IPS-18c (cell line): Measurements from ENCODE around the gene AGBL5.
A peak's percentile ranks its signal among the peaks of the same experiment; 100 is the strongest.
"Not testable (repeated sequence)": the region's sequence is repeated elsewhere in the genome, so short reads cannot be mapped to it uniquely, and the experiment has no call there.

ENCODE experiments used
- H3K4me3 ChIP-seq: 2 replicates; pipeline ENCODE4 v1.7.0; 2013; ENCODE audit warnings: low read depth, mild to moderate bottlenecking, low read length, moderate library complexity; ENCODE audit not compliant: insufficient read depth
- H3K9me3 ChIP-seq: one replicate; pipeline ENCODE4 v1.6.1; 2013; ENCODE audit warnings: mild to moderate bottlenecking, low read length, moderate library complexity; ENCODE audit not compliant: control insufficient read depth, insufficient read depth

The AGBL5 gene

GRCh38 chr2:27069961-27070618, 18.6 kb downstream of the AGBL5 start:
- Histone ChIP-seq H3K4me3 (peak overlapping the region; percentile 99), H3K9me3 (no peaks in the 10 kb centered on the region)

- H3K9me3 ChIP-seq: no peaks in the 10 kb centered on the region
- peak overlapping the region; percentile 99 for H3K4me3 ChIP-seq
Measured at GRCh38 chr2:27070653-27071276, 19.3 kb downstream of the AGBL5 start.

GRCh38 chr2:27071277-27071989, 20.0 kb downstream of the AGBL5 start, which contains the start of gene OST4:
OST4 (minus strand) TSS chr2:27071654.
- Histone ChIP-seq H3K9me3 (no peaks in the 10 kb centered on the region), H3K4me3 (peak within 1 kb of the TSS; percentile 99)

GRCh38 chr2:27071990-27072830, 20.7 kb downstream of the AGBL5 start:
- peak overlapping the region; percentile 84 for H3K4me3 ChIP-seq
- H3K9me3 ChIP-seq: no peaks in the 10 kb centered on the region

GRCh38 chr2:27072920-27073319, 21.5 kb downstream of the AGBL5 start:
- H3K9me3 ChIP-seq: no peaks in the 10 kb centered on the region
- H3K4me3 ChIP-seq: peak overlapping the region; percentile 84; the same call in 1 of the 2 replicates

- H3K4me3 ChIP-seq: no peak overlapping the region
- no peaks in the 10 kb centered on the region for H3K9me3 ChIP-seq
Measured at GRCh38 chr2:27073782-27074181, 22.3 kb downstream of the AGBL5 start.

- H3K4me3 ChIP-seq: no peak overlapping the region
- H3K9me3 ChIP-seq: no peaks in the 10 kb centered on the region
Measured at GRCh38 chr2:27074738-27075565, 23.5 kb downstream of the AGBL5 start.

- not testable (repeated sequence) for H3K4me3 ChIP-seq, H3K9me3 ChIP-seq
Measured at GRCh38 chr2:27075566-27075871, 24.1 kb downstream of the AGBL5 start.

GRCh38 chr2:27076323-27076722, 24.9 kb downstream of the AGBL5 start:
- H3K9me3 ChIP-seq: no peaks in the 10 kb centered on the region
- H3K4me3 ChIP-seq: no peak overlapping the region

GRCh38 chr2:27077231-27077630, 25.8 kb downstream of the AGBL5 start:
- Histone ChIP-seq H3K4me3 (no peak overlapping the region), H3K9me3 (no peaks in the 10 kb centered on the region)

GRCh38 chr2:27078267-27079194, 27.1 kb downstream of the AGBL5 start, which contains the start of gene EMILIN1:
EMILIN1 (plus strand) TSS chr2:27078615; CDS start chr2:27079066, 451 bp downstream.
- Histone ChIP-seq H3K9me3 (no peaks in the 10 kb centered on the region), H3K4me3 (no peak within 1 kb of the TSS)

GRCh38 chr2:27079233-27080139, 28.0 kb downstream of the AGBL5 start:
- no peaks in the 10 kb centered on the region for H3K9me3 ChIP-seq
- H3K4me3 ChIP-seq: no peak overlapping the region

- Histone ChIP-seq H3K4me3 (no peak overlapping the region), H3K9me3 (no peaks in the 10 kb centered on the region)
Measured at GRCh38 chr2:27080140-27080469, 28.6 kb downstream of the AGBL5 start.

GRCh38 chr2:27080603-27080936, 29.1 kb downstream of the AGBL5 start:
- H3K4me3 ChIP-seq: no peak overlapping the region
- H3K9me3 ChIP-seq: no peaks in the 10 kb centered on the region
